NCI-H1694 (cell line): ENCODE measurements around the gene CAP1.
A peak's percentile ranks its signal among the peaks of the same experiment; 100 is the strongest.

ENCODE experiments used
- DNase-seq: peaks from one replicate; lab custom pipeline; 2025; lab: John Stamatoyannopoulos, UW

The CAP1 gene

GRCh38 chr1:40059338-40059959, 18.9 kb downstream of the CAP1 start:
- no peak for DNase-seq

GRCh38 chr1:40059960-40060750, 19.6 kb downstream of the CAP1 start:
- no peak for DNase-seq

DNA sequence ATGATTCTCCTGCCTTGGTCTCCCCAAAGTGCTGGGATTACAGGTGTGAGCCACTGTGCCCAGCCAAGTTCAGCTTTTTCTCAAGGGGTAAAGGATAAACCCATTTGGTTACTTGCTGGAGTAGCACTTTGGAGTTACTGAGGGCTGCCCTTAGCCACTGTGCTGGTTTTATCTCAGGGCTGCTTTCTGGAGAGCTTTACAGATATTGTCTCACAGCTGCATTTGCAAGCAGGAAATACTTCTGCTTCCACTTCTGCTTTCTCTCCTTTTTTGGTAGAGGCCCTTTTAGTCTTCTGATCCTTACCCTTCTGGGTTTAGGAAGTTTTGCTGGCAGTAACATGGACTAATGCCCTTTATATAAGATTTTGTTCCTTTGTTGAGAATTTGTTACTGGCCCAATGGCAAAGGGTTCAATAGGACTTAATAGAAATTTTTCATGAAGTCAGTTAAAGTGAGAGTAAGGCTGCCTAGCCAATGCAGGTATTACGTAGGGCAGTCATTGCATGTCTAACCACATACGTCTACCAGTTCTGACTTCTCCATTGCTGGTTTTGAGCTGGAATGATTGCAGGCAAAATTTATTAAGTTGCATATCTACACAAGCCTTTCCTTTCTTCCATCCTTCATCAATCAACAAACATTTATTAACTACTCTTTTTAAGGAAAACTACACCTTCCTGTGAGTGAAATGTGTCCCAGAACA, 24.4 kb downstream of the CAP1 start:
- no peak for DNase-seq

DNA sequence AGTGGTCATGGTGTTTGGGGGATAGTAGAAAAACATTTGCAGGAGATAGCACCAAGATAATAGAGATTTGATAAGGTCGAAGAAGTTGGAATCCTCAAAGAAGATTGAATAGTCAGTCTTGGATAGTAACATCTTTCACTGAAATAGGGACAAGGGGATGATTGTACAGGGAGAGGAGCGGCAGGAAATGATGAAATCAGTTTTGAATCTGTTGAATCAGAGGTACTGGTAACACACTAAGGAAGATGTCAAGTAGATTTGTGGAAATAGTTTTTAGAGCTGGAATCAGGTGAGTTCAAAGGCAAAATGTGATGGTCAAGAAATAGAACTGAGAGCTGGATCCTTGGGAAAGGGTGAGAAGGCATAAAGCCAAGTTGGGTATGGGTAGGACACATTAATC, 26.5 kb downstream of the CAP1 start:
- no peak for DNase-seq

GRCh38 chr1:40067851-40068250, 27.3 kb downstream of the CAP1 start:
- DNase-seq = no peak

- DNase-seq = no peak
Observed at GRCh38 chr1:40072142-40072541, 31.6 kb downstream of the CAP1 start.

DNA sequence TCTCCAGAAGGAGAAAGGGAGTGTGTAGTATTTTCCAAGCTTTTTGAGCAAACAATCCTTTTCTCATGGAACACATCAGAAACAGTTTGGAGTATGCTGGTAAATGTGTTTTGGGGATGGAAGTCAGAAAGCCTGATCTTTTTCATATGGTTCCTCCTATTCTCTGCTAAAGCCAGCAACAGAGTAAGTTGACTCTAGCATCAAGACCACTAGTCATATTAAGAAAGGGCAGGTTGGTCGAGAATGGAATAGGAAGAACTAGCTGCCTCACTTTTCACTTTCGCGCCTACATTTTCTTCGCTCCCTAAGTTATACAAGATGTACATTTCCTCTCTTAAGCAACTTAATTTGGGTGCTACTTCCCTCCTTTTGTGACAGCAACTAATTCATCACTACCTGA, 32.5 kb downstream of the CAP1 start:
- DNase-seq = no peak

DNA sequence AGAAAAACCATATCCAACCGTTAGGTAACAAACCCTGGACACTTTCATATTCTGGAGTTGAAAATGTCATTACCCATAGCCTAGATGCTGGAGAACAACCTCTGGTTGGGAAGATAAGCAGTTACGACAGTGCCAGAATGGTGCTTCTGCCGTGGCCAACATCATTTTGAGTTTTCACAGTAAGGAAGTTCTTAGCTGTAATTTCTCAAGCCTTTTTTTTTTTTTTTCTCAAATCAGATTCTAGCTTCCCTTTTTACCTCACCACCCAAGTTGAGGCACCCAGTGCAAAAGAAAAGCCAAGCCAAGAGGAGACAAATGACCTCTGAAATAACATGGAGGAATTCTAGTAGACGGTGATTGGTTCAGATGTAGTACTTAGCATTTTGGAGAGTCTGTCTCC, 34.7 kb downstream of the CAP1 start:
- no peak for DNase-seq

GRCh38 chr1:40076895-40077312, 36.4 kb downstream of the CAP1 start:
- DNase-seq = no peak

DNA sequence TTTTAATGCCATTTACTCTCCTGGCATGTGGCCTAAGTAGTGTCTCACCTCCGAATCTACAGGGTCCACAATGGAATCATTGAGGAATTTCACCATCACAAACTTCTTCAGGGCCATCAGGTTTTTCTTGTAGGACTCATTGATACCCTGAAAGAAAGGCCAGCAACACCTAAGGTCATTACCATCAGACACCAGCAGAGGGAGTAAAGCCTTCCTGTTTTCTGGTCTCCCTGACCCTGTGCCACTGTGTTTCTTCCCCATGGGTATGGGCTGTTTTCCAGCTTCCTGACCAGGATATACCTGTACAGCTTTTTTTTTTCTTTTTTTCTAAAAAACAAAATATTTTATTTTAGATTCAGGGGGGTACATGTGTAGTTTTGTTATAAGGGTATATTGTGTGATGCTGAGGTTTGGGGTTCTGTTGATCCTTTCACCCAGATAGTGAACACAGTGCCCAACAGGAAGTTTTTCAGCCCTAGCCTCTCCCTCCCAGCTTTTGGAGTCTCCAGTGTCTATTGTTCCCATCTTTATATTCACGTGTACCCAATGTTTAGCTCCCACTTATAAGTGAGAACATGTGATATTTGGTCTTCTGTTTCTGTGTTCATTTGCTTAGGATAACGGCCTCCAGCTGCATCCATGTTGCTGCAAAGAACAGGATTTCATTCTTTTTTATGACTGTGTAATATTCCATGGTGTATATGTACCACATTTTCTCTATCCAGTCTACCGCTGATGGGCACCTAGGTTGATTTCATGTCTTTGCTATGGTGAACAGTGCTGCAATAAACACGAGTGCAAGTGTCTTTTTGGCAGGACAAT, 38.2 kb downstream of the CAP1 start:
- peak; percentile 56 for DNase-seq

DNA sequence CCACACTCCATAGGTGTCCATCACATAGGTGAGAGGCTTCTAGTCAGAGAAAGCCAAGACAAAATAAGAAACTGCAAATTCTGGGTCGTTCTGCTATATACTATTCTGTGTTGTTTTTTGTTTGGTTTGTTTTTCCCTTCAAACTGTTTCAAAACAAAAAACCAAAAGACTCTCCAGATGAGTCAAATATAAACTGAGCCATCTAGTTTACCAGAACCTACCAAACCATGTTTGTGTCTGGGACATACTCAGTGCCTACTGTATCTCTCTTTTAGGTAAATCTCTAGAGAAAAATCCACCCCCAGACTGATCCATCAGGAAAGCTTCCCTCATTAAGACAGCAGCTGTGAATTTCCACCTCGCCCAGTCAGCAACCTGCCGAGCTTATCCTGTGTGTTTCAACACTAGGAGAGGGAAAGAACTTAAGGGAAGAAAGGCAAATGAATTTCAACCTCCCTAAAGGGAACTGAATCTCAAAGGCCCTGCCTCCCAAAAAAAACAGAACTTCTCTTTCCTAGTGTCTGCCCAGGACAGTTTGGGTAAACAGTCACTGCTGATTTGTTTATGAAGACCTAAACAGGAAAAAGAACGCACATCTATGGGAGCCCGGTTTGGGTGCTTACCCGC, 39.4 kb downstream of the CAP1 start:
- no peak for DNase-seq

DNA sequence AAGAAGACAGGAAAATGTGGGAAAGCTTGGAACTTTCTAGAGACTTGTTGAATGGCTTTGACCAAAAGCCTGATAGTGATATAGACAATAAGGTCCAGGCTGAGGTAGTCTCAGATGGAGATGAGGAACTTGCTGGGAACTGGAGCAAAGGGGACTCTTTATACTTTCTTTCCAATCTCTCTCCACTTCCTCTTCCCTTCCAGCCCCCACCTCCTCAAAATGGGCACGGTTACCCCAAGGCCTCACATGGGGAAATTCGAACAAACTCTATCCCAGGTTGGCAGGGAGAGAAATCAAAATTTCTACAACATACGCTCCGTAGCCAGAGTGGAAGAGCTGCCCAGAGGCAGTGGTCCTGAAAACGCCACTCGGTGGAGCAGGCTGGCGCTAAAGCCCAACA, 41.3 kb downstream of the CAP1 start:
- no peak for DNase-seq

DNA sequence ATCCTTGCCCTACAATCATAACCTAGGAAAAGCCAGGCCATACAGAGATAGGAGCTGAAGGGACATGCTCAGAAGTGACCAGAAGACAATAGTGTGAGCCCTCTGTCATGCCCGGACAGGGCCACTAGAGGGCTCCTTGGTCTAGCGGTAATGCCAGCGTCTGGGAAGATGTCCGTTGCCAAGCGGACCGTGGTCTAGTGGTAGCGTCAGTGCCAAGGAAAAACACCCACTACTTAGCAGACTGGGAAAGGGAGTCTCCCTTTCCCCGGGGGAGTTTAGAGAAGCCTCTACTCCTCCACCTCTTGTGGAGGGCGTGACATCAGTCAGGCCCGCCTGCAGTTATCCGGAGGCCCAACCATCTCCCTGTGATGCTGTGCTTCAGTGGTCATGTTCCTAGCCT, 44.2 kb downstream of the CAP1 start:
- peak; percentile 0 for DNase-seq

DNA sequence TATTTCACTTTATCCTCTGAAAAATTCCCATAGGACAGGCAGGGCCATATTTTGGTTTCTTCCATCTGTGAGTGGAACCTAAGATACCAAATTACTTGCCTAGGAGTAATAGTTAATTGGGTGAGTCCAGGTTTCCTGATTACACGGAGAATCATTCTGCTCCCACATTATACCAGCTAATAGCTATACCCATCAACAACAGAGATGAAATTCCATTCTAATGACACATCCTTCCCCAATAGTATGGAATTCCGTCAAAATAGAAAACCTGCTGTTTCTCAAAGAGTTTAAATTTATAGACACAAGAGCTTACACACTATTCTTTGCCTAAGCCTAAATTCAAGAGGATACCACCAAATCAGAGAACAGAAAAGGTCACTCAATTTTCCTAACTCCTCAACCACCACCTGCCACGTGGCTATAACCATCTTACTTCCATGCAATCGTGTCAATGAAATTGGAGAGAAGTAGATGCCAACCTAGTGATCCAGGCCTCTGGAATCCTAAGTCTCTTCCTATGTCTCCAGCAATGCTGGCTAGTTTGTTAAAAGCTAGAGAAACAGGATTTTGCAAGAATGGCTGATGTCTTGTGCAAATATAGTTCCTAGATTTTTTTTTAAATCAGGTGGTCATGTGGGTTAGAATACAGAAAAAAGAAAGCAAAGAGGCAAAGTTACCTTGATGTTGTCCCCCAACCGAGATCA, 50.3 kb downstream of the CAP1 start:
- DNase-seq = no peak

- DNase-seq = no peak
Observed at GRCh38 chr1:40092241-40092640, 51.7 kb downstream of the CAP1 start.

DNA sequence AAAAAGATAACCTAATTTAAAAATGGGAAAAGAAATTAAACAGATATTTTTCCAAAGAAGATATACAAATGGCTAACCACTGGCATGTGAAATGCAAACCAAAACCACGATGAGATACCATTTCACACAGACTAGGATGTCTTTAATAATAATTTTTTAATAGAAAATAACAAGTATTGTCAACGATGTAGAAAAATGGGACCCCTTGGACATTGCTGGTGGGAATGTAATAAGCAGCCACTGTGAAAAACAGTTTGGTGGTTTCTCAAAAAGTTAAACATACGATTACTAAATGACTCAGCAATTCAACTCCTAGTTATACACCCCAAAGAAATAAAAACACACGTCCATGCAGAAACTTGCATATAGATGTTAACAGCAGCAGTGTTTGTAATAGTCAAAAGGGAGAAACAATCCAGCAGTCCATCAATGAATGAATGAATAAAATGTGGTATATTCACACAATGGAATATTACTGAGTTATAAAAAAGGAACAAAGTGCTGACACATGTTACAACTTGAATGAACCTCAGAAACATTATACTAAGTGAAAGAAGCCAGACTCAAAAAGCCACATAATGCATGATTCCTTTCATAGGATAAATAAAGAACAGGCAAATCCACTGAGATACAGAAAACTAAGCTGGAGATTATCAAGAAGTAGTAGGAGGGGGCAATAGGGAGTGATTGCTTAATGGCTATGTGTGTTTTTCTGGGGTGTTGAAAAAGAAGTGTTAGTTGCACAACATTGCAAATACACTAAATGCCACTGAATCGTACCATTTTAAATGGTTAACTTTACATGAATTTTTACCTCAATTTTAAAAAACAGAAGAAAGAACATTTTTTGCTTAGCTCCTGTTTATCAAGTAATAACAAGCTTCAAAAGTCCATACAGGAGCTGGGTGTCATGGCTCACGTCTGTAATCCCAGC, 52.4 kb downstream of the CAP1 start:
- no peak for DNase-seq

- no peak for DNase-seq
Observed at GRCh38 chr1:40094466-40095110, 54.1 kb downstream of the CAP1 start.

GRCh38 chr1:40095806-40096205, 55.3 kb downstream of the CAP1 start:
- no peak for DNase-seq

DNA sequence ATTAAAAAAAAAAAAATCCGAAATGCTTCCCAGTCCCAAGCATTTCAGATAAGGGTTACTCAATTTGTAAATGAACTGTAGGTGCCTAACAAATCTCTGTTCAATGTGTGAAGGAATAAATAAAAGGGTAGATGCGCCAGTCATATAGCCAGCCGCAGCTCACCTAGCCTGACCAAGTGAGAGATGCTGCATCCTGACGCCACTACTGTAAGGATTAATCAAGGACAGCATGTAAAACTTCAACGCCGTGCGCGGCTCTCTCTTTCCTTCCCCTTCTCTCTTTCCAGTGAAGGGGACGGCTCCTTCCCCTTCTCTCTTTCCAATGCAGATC, 56.1 kb downstream of the CAP1 start:
- DNase-seq = no peak
